ENCODE measurements around the gene PNLDC1.

DNA sequence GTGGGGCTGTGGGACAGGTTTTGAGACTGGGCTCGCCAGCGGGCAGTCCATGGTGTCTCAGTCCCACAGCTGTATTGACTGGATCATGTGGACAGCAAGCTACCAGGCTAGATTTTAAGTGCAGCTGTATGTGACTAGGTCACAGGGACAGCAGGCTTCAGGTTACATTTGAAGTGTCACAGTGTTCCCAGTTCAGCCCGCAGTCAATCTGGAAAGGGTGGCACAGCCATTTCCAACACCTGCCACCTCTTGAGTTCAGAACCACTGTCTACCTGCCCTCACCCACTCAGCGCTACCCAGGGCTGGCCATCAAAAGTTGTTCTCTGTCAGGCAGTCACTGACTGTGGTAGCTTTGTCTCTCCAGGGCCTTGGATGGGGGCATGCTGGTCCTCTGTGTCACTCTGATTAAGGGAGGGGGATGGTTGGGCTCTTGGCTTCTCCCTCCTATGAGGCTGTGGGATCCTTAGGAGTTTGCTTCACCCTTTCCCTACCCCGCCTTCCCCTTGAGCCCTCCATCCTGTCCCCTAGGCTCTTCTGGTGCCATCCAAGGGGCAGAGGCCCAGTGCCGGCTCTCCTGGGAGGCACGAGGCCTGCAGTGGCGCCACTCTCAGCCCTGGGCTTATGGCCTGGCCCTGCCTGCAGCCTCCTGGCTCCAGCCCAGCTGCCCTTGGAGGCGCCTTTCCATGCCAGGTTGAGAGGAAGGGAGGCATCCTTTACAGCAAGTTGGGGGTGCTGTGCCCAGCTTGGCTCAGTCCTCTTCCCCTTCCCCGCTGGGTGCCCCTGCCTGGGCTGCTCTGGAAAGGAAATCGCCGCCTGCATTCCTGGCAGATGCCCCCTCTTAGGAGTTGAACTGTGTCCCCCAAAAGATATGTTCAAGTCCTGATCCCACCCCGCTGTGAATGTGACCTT lies 44.9 kb downstream of the PNLDC1 start:
- TF ChIP-seq, protein P1, sequence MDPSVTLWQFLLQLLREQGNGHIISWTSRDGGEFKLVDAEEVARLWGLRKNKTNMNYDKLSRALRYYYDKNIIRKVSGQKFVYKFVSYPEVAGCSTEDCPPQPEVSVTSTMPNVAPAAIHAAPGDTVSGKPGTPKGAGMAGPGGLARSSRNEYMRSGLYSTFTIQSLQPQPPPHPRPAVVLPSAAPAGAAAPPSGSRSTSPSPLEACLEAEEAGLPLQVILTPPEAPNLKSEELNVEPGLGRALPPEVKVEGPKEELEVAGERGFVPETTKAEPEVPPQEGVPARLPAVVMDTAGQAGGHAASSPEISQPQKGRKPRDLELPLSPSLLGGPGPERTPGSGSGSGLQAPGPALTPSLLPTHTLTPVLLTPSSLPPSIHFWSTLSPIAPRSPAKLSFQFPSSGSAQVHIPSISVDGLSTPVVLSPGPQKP (IDR thresholded peaks at IDR 0.05; ENCODE audit: borderline replicate concordance, low read depth, low read length): no peak
- TF ChIP-seq, protein P2, sequence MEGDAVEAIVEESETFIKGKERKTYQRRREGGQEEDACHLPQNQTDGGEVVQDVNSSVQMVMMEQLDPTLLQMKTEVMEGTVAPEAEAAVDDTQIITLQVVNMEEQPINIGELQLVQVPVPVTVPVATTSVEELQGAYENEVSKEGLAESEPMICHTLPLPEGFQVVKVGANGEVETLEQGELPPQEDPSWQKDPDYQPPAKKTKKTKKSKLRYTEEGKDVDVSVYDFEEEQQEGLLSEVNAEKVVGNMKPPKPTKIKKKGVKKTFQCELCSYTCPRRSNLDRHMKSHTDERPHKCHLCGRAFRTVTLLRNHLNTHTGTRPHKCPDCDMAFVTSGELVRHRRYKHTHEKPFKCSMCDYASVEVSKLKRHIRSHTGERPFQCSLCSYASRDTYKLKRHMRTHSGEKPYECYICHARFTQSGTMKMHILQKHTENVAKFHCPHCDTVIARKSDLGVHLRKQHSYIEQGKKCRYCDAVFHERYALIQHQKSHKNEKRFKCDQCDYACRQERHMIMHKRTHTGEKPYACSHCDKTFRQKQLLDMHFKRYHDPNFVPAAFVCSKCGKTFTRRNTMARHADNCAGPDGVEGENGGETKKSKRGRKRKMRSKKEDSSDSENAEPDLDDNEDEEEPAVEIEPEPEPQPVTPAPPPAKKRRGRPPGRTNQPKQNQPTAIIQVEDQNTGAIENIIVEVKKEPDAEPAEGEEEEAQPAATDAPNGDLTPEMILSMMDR (conservative IDR thresholded peaks at IDR 0.05; ENCODE audit: low read depth, low read length): no peak
- TF ChIP-seq SMC3 (IDR thresholded peaks at IDR 0.05; ENCODE audit: low read depth, low read length): no peak
- no peak for TF ChIP-seq RAD21 (IDR thresholded peaks at IDR 0.05; ENCODE audit: low read length)
- no peak for TF ChIP-seq CEBPB (IDR thresholded peaks at IDR 0.05; ENCODE audit: low read depth, low read length)
- TF ChIP-seq, protein P3, sequence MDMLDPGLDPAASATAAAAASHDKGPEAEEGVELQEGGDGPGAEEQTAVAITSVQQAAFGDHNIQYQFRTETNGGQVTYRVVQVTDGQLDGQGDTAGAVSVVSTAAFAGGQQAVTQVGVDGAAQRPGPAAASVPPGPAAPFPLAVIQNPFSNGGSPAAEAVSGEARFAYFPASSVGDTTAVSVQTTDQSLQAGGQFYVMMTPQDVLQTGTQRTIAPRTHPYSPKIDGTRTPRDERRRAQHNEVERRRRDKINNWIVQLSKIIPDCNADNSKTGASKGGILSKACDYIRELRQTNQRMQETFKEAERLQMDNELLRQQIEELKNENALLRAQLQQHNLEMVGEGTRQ (IDR thresholded peaks at IDR 0.05; ENCODE audit: low read depth, low read length): no peak
